Stimulated activated CD8-positive, alpha-beta memory T cell treated with anti-CD3 and anti-CD28 coated beads, Interleukin-4, amount 100 ng/mL, for 48 hours (primary cell): ENCODE measurements around the gene DSCAM.

Experiments
- DNase-seq: peaks from one replicate; pipeline ENCODE4 v3.0.0-alpha.2; 2020

DSCAM gene

GRCh38 chr21:40760821-40761220 lies 86.1 kb downstream of the DSCAM start:
- no peak for DNase-seq

DNA sequence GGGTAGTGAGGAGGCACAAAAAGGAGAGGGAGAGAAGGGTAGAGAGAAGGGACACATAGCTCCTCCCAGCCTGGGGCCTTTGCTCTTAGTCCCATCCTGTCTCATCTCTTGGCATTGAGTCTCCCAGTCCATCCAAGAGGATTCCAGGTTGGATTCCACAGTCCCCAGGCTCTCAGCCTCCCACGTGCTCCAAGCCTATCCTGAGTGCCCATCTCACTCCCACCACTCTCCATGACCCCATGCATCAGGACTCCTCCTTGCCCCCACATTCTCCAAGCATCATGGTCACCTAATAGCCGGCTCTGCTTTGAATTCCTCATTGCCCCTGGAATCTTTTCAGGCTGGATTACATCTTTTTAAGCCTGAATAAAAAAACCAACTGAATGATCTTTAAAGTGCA lies 87.9 kb downstream of the DSCAM start:
- no peak for DNase-seq

DNA sequence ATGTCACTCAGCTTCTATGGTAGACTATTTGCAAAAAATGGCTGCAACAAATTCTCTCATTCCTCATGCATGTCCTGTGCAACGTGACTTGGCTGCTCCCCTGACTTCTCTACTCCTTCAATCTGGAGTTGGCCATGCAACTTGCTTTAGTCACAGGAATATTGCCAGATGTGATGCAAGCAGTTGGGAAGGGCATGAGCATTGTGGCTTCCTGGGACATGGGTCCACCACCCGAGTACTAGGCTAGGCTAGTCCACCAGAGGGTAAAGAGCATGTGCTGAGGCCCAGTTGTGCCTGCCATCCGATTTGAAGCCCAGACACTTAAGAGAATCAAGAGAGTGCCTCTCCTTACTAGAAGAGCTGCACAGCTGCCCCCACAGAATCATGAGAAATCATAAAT lies 89.6 kb downstream of the DSCAM start:
- no peak for DNase-seq

GRCh38 chr21:40754466-40754865 lies 92.5 kb downstream of the DSCAM start:
- DNase-seq: no peak

DNA sequence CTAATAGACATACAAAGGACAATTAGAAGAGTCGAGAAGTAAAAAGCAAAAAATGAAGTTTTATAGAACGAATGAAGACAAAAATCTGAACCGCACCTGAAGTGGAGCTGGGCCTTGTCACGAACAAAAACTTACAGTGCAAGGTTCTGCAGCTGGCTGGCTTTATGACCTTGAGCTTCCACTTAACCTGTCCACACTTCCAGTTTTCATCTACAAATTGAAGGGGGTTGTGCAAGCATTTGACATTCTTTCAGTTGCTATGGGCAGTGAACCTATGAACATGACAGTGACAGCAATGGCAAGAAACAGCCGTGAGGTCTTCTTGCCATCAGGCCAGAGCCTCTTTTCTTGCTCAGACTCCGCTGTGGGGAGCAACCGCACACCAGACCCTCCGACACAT lies 93.2 kb downstream of the DSCAM start:
- no peak for DNase-seq

- DNase-seq: no peak
Observed at GRCh38 chr21:40752125-40752524, 94.8 kb downstream of the DSCAM start.

DNA sequence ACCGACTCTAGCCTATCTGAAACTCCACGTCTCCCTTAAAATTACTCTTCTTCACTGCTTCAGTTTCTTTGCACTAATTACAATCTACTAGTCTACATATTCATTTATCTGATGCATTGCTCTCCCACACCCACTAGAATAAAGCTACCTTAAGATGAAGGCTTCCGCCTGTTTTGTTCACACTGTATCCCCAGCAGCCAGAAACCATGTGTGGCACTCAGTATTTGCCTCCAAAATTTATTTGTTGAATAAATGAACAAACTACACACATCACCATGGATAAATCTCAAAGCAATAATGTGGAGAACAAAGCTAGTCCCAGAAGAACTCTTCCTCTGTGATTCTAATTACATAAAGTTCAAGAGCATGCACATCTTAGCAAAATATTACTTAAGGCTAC lies 95.7 kb downstream of the DSCAM start:
- no peak for DNase-seq

DNA sequence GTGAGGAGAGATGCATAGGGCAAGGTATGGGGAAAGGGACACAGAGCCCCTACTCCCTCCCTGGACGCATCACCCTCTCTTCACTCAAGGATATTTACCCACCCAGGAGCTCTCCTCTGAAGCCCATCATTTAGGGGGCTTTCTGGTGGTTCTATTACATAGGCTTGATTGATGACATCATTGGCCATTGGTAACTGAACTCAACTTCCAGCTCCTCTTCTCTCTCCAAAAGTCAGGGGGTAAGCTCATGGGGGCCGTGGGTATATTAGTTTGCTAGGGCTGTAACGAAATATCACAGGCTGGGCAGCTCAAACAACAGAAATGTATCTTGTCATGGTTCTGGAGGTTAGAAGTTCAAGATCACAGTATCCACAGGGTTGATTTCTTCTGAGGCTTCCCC lies 110.8 kb downstream of the DSCAM start:
- DNase-seq: no peak

DNA sequence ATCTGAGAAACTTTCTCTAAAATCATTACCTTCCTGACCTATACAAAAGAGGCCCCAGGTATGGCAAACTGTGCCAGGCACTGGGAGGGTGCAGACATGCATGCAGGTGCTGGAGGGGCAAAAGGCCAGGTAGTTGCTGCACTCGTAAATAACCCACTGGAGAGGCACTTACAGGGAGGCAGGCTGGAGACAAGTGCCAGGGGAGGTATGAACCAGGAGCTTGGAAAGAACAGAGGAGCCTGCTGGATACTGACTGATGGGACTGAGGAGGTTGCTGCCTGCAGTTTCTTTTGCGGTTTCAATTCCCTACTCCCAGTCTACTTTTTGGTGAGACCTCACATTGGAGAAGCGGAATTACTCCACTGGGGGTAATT lies 113.9 kb downstream of the DSCAM start:
- no peak for DNase-seq

DNA sequence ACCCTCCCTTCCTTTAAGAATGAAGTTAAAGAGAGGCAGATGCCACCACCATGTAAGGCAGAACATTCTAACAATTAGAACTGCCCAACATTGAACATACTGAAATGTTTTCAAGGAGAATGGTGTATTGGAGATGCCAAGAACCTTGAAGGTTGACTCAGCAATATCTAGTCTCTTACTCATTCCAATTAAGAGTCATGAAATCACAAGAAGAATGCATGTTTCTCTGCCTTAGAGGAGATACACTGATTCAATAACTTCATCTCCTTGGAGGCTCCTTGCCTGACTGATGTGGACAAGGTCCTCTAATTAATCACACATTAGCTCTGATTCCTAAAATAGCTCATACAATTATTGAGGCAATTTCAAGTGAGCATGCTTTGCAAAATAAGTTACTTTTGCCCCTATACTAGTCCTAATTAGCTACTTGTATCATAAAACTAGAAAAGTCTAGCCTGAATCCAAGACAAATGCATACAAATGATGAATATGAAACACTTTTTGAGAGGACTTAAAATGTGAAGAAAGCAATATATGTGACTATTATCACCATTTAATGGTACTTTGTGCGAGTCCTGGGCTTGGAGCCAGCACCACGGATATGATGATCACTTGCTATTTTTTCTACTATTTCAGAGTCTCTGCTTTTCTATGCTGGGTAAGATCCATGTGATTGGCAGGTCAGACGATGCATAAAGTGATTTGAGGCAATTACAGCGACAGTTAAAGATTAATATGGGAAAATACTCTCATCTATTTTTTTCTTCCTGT lies 114.5 kb downstream of the DSCAM start:
- DNase-seq: no peak

DNA sequence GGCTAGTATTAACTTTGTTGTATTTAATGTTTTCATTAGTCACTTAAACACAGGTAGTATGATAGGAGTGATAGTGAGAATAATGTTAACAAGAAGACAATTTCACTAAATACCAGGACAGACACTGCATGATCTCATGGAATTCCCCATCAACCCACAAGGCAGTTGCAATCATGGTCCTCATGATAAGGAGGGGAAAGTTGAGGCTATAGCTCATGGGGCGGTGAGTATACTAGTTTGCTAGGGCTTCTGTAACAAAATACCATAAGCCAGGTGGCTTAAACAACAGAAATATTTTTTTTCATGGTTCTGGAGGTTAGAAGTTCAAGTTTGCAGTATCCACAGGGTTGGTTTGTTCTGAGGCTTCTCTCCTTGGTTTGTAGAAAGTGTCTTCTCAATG lies 115.8 kb downstream of the DSCAM start:
- DNase-seq: no peak

DNA sequence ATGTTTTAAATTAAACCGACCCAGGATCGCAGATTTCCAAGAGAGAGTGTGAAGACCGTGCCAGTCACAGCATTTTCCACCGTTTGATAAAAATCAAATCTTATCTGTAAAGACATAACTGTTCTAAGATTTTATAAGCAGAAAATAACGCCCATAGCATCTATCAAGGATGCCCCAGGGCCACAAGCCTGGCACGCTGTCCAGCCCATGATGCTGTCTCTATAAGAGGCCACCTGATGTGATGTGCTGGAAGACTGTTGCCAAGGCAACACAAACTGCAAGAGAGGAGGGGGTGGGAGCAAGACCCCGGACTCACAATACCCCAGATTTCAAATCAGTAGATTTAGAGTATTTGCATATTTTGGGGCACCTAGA lies 116.5 kb downstream of the DSCAM start:
- DNase-seq: no peak

GRCh38 chr21:40729761-40730425 lies 117.1 kb downstream of the DSCAM start:
- no peak for DNase-seq

DNA sequence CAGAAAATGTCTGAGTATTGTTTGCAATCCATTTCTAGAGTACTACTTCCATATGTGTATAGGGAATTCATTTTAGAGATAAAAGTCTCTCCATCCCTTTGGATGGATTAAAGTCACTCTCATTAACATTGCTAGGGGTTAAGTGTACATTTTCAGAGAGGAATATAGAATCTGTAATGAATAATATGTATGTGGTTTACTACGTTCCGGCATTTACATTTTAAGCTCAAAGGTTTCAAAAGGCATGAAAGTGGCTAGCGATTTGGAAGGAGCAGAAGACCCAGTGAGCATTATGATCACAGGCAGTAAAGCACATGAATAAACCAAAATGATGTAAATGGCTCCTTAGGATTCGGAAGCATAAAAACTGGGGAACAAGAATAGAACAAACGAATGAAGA lies 123.0 kb downstream of the DSCAM start:
- DNase-seq: no peak

DNA sequence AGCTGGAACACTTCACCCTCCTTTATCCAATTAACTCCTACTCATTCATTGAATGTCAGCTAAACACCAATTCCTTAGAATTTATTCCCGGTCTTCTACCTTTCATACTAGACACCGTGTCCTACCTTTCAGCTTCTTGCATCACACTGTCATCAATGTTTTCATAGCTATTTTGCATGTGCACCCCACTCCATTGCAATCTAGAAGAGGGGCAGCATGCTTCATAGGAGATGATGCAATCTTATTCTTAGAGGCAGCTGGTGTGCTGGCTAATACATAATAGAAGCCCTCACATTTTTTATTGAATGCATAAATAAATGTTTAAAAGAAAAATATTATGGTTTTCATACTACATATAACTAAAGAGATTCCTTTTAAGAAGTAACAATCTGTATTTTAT lies 123.6 kb downstream of the DSCAM start:
- no peak for DNase-seq

DNA sequence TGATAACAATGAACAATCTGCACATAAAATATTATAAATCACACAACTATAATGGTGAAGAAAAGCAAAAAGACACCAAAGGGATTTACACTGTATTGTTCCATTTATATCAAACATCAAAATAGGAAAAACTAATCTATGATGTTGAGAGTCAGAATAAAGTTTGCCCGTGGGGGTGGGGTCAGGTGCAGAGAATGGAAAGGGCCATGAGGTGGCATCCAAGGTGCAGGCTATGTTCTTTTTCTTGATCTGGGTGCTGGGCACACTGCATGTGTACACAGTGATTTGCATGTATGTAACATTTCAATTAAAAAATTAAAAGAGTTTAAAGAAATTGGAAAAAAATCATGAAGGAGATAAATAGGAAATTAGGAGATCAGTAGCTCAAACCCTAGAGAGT lies 127.3 kb downstream of the DSCAM start:
- DNase-seq: no peak

GRCh38 chr21:40717028-40717427 lies 129.9 kb downstream of the DSCAM start:
- DNase-seq: no peak

DNA sequence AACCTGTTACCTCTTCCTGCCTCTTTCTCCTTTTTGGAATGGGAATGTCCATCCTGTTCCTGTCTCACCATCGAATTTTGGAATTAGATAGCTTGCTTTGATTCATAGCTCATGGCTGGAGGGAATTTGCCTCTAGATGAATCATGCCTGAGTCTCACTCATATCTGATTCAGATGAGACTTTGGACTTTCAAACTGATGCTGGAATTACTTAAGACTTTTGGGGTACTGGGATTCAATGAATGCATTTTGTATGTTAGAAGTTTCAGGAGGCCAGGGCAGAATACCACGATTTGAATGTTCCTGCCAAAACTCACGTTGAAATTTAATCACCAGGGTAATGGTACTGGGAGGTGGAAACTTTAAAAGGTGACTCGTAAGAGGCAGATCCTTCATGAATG lies 132.4 kb downstream of the DSCAM start:
- no peak for DNase-seq

DNA sequence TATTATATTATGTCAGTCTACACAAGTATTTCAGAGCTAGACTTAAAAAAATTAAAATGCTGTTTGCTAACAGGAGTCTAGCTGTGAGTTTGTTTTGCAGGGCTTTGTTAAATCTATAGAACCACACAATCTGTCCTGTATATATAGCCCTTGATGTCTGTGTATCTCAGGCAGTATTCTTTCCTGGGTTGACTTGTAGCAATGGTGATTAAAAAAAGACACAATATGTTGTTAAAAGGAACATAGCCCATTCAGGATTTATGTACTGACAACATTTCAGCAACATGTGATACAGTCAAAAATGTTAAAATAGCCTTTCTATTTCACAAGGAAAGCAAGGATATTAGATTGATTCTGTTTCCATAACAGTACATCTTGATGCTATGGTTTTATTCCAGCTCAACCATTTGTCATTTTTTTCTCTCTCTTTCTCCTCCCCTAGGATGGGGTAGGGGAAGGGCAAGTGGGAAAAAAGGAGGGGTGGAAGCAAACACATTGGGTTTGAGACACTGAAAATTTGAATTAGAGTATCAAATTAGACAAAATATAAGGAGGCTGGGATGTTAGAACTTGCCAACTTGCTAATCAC lies 139.2 kb downstream of the DSCAM start:
- no peak for DNase-seq

DNA sequence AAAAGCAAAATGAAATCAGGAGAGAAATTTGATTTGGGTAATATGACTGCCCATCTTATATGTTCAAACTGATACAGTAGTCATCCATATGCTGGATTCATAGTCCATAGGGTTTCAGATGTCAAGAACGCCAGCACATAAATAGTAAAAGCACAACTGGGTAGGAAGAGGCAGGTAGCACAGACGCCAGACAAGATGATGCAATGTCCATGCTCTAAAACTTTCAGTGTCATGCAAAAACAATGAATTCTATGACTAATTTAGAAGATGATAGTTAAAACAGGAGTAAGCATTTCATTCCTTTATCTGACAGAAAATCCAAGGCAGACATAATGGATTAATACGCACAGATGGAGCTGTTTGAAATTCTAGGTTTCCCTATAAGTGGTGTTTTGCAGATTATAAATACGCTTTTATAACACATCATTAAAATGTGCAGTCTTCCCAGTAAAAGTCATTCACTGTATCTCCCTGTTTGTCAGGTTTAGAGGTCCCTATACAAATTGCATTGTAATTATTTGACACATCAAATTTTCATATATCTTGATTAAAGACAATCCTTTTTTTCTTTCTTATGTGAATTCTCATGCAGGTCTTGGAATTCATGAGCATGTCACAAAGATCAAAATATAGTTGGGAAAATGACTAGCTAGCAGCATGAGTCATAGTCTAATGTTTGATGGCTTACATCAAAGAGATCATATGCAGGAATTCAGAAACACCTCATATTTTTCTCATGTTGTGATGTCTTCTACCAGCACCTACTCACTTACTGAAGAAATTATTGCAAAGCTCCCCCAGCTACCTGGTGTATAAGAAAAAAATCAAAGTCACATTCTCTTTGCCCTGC lies 139.9 kb downstream of the DSCAM start:
- DNase-seq: no peak

GRCh38 chr21:40706176-40706575 lies 140.8 kb downstream of the DSCAM start:
- DNase-seq: no peak

GRCh38 chr21:40704141-40704540 lies 142.8 kb downstream of the DSCAM start:
- no peak for DNase-seq

GRCh38 chr21:40699366-40699765 lies 147.6 kb downstream of the DSCAM start:
- no peak for DNase-seq

DNA sequence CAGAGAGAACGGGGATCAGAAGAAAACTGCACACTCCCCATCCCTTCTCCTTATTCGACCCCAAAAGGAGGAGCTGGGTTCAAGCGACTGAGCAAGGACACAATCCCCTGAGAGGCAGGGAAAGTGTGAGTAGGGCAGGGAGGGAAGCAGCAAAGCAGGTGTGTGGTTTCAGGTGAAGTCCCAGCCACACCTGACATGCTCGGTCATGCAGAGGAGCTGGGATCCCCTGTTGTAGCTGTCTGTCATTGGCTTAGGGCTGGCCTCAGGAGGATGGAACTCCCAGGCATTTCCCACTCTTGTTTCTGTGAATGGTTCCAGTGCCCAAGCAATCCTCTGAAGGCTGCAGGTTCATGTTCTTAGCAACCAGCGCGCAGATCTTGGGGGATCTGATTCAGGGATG lies 150.7 kb downstream of the DSCAM start:
- no peak for DNase-seq
